A549 treated with AZD9567 at 1 μM for 4 hours (cell line): ENCODE measurements around the gene GTF3C6. TPM values are rescaled to one million over a fixed set of nuclear protein-coding genes. Genes with fewer than 3 reads are reported as not detected.

ENCODE experiments used
- total RNA-seq: library from RNA; stranded (reverse); fragments of 200-300 nt; extraction: Qiagen RNA extraction; gene quantifications from 5 replicates; pipeline ENCODE4 v1.2.3, GENCODE V29; 2022; ENCODE audit not compliant: insufficient read depth

The GTF3C6 gene
- total RNA-seq: 81.2 to 101 TPM (median 88.7 TPM) in 5 replicates

GRCh38 chr6:110958329-110959192 is at the start of gene GTF3C6:
GTF3C6 (plus strand) TSS chr6:110958706; CDS start chr6:110958770, 64 bp downstream.

Other genes with a start within 250 kb of the GTF3C6 start
- 3.6 to 5.2 TPM (median 4.8 TPM) in 5 replicates for gene CDK19, start 143.2 kb upstream of the GTF3C6 start, total RNA-seq
- gene AMD1, start 83.9 kb upstream of the GTF3C6 start, total RNA-seq: 154 to 193 TPM (median 161 TPM) in 5 replicates
- gene RPF2, start 23.3 kb downstream of the GTF3C6 start, total RNA-seq: 25.5 to 44.0 TPM (median 28.2 TPM) in 5 replicates
- 0.27 to 0.78 TPM (median 0.54 TPM) in 5 replicates for gene SLC16A10, start 128.8 kb downstream of the GTF3C6 start, total RNA-seq